NB4 (cell line): ENCODE measurements around the gene ADARB2.

ENCODE experiments used
- CTCF ChIP-seq: IDR thresholded peaks from one replicate; pipeline ENCODE4 v1.5.1; 2012; ENCODE audit warnings: low read depth, low read length
- MAX ChIP-seq: IDR thresholded peaks from 2 replicates; pipeline ENCODE4 v1.6.1; 2011; ENCODE audit warnings: low read depth, low read length
- MYC ChIP-seq: IDR thresholded peaks from 2 replicates; pipeline ENCODE4 v1.6.1; 2011; ENCODE audit warnings: low read depth, low read length
- POLR2A ChIP-seq: IDR thresholded peaks from 2 replicates; pipeline ENCODE4 v1.6.1; 2011; ENCODE audit warnings: mild to moderate bottlenecking; ENCODE audit not compliant: insufficient read length; ENCODE audit errors: extremely low read depth

GRCh38 chr10:1374511-1375345 lies 362.6 kb downstream of the ADARB2 start:
- no peak for TF ChIP-seq MAX
- TF ChIP-seq CTCF = no peak
- no peak for TF ChIP-seq POLR2A
- no peak for TF ChIP-seq MYC
